SU-DHL-6 (cell line): ENCODE results near the gene MAML3.

ENCODE experiments used
- H2AFZ ChIP-seq: fragments of 200-600 bp; sonication (generic); 2 replicates; pipeline ENCODE4 v1.6.1; 2014; ENCODE audit warnings: low read depth, mild to moderate bottlenecking, moderate library complexity, mixed read lengths, antibody characterized with exemption, low read length; ENCODE audit not compliant: severe bottlenecking
- H3F3A ChIP-seq: fragments of 200-600 bp; shearing (Covaris generic); 2 replicates; pipeline ENCODE4 v1.6.0; 2016; ENCODE audit warnings: antibody characterized with exemption, mild to moderate bottlenecking; ENCODE audit not compliant: insufficient read depth
- H3K27ac ChIP-seq: fragments of 200-600 bp; sonication (generic); 2 replicates; pipeline ENCODE4 v1.5.1; 2016; ENCODE audit warnings: low read depth, mild to moderate bottlenecking, low read length, moderate library complexity, mixed read lengths
- H3K27me3 ChIP-seq: fragments of 200-600 bp; sonication (generic), shearing (Covaris generic); 2 replicates; pipeline ENCODE4 v1.6.0; 2014; ENCODE audit warnings: mild to moderate bottlenecking, low read length
- H3K36me3 ChIP-seq: fragments of 200-600 bp; sonication (generic); 2 replicates; pipeline ENCODE4 v1.6.1; 2014; ENCODE audit warnings: mild to moderate bottlenecking, low read length, mixed read lengths
- H3K4me2 ChIP-seq: fragments of 300-600, 200-600 bp; shearing (Covaris generic), sonication (generic); 2 replicates; pipeline ENCODE4 v1.6.0; 2014; ENCODE audit warnings: low read length, low read depth, mild to moderate bottlenecking; ENCODE audit not compliant: poor library complexity, severe bottlenecking
- H3K4me3 ChIP-seq: fragments of 200-600 bp; sonication (generic); 2 replicates; pipeline ENCODE4 v1.5.1; 2014; ENCODE audit warnings: antibody characterized with exemption, low read length, mild to moderate bottlenecking, mixed read lengths; ENCODE audit not compliant: insufficient read depth, poor library complexity, severe bottlenecking
- H3K79me2 ChIP-seq: fragments of 200-600 bp; sonication (generic); 2 replicates; pipeline ENCODE4 v1.6.1; 2014; ENCODE audit warnings: mild to moderate bottlenecking, low read length, moderate library complexity; ENCODE audit not compliant: insufficient read depth
- H3K9ac ChIP-seq: fragments of 200-600 bp; sonication (generic); 2 replicates; pipeline ENCODE4 v1.7.0; 2014; ENCODE audit warnings: mild to moderate bottlenecking, low read length
- H3K9me2 ChIP-seq: fragments of 200-600 bp; sonication (generic); replicated peaks from 2 replicates; pipeline ENCODE4 v1.6.1; 2014; ENCODE audit warnings: low read length; ENCODE audit not compliant: insufficient read depth
- H3K9me3 ChIP-seq: fragments of 200-600 bp; sonication (generic); 2 replicates; pipeline ENCODE4 v1.6.1; 2014; ENCODE audit warnings: low read length, mixed read lengths; ENCODE audit not compliant: insufficient read depth
- H4K20me1 ChIP-seq: fragments of 200-600 bp; sonication (generic); 2 replicates; pipeline ENCODE4 v1.6.1; 2014; ENCODE audit warnings: low read depth, mild to moderate bottlenecking, antibody characterized with exemption, low read length, moderate library complexity, mixed read lengths
- CTCF ChIP-seq: fragments of 200-600 bp; sonication (generic); IDR thresholded peaks from one replicate; pipeline ENCODE4 v1.5.1; 2017; ENCODE audit warnings: antibody characterized with exemption, mild to moderate bottlenecking, low read length, moderate library complexity; ENCODE audit not compliant: insufficient read depth, poor library complexity, severe bottlenecking
- EZH2phosphoT487 ChIP-seq: fragments of 200-600 bp; sonication (generic), shearing (Covaris generic); conservative IDR thresholded peaks from 2 replicates; pipeline ENCODE4 v1.6.1; 2018; ENCODE audit warnings: mild to moderate bottlenecking, antibody characterized with exemption, low read length, moderate library complexity, mixed read lengths

MAML3 gene

GRCh38 chr4:140140566-140140965 lies 13.4 kb downstream of the MAML3 start:
- no peaks in the 10 kb centered on the region for H3F3A ChIP-seq
- no peak overlapping the region for H3K9ac ChIP-seq
- TF ChIP-seq CTCF (no peak), EZH2phosphoT487 (no peak)
- H4K20me1 ChIP-seq = no peaks in the 10 kb centered on the region
- no peaks in the 10 kb centered on the region for H3K9me2 ChIP-seq
- no peaks in the 10 kb centered on the region for H3K27me3 ChIP-seq
- no peak overlapping the region for H3K4me2 ChIP-seq
- H3K79me2 ChIP-seq = no peaks in the 10 kb centered on the region
- H3K9me3 ChIP-seq = no peaks in the 10 kb centered on the region
- H3K27ac ChIP-seq = no peak overlapping the region
- H3K4me3 ChIP-seq = no peak overlapping the region
- H3K36me3 ChIP-seq = no peaks in the 10 kb centered on the region
- no peak overlapping the region for H2AFZ ChIP-seq

GRCh38 chr4:140138428-140138827 lies 15.6 kb downstream of the MAML3 start:
- no peak overlapping the region for H3K4me2 ChIP-seq
- no peak overlapping the region for H3K27ac ChIP-seq
- H3F3A ChIP-seq = no peaks in the 10 kb centered on the region

GRCh38 chr4:140137671-140138070 lies 16.3 kb downstream of the MAML3 start:
- TF ChIP-seq EZH2phosphoT487 = no peak
- no peak for TF ChIP-seq CTCF
- no peak overlapping the region for H3K27ac ChIP-seq

More at GRCh38 chr4:140138428-140138827, 15.6 kb downstream of the MAML3 start:
- Histone ChIP-seq H3K27me3 (no peaks in the 10 kb centered on the region), H2AFZ (no peak overlapping the region), H3K9ac (no peak overlapping the region), H3K9me3 (no peaks in the 10 kb centered on the region), H3K9me2 (no peaks in the 10 kb centered on the region), H3K4me3 (no peak overlapping the region), H3K36me3 (no peaks in the 10 kb centered on the region), H4K20me1 (no peaks in the 10 kb centered on the region), H3K79me2 (no peaks in the 10 kb centered on the region)
- no peak for TF ChIP-seq CTCF
- no peak for TF ChIP-seq EZH2phosphoT487

GRCh38 chr4:140136509-140136908 lies 17.5 kb downstream of the MAML3 start:
- H3K9me3 ChIP-seq = no peaks in the 10 kb centered on the region
- H3K9me2 ChIP-seq = no peaks in the 10 kb centered on the region
- H3K27ac ChIP-seq = no peak overlapping the region
- H3K4me2 ChIP-seq = no peak overlapping the region
- no peaks in the 10 kb centered on the region for H3K36me3 ChIP-seq
- no peak overlapping the region for H2AFZ ChIP-seq
- H3K79me2 ChIP-seq = no peaks in the 10 kb centered on the region
- no peak overlapping the region for H3K9ac ChIP-seq
- H3K4me3 ChIP-seq = no peak overlapping the region
- H4K20me1 ChIP-seq = no peaks in the 10 kb centered on the region
- H3K27me3 ChIP-seq = no peaks in the 10 kb centered on the region
- no peak for TF ChIP-seq CTCF
- no peak for TF ChIP-seq EZH2phosphoT487
- H3F3A ChIP-seq = no peaks in the 10 kb centered on the region

More at GRCh38 chr4:140137671-140138070, 16.3 kb downstream of the MAML3 start:
- no peak overlapping the region for H3K4me2 ChIP-seq
- no peak overlapping the region for H3K9ac ChIP-seq
- H2AFZ ChIP-seq = no peak overlapping the region
- no peaks in the 10 kb centered on the region for H4K20me1 ChIP-seq
- H3F3A ChIP-seq = no peaks in the 10 kb centered on the region
- H3K9me3 ChIP-seq = no peaks in the 10 kb centered on the region
- H3K79me2 ChIP-seq = no peaks in the 10 kb centered on the region
- H3K27me3 ChIP-seq = no peaks in the 10 kb centered on the region
- no peaks in the 10 kb centered on the region for H3K36me3 ChIP-seq
- no peaks in the 10 kb centered on the region for H3K9me2 ChIP-seq
- H3K4me3 ChIP-seq = no peak overlapping the region
